Body of pancreas (tissue), 4 donors: ENCODE data around the gene DRP2. TPM values are rescaled to one million over a fixed set of nuclear protein-coding genes. Genes with fewer than 3 reads are reported as not detected.
"Not testable (repeated sequence)": the region's sequence is repeated elsewhere in the genome, so short reads cannot be mapped to it uniquely, and the experiment has no call there.

Experiments used
- ATAC-seq: fragments of 150-250 bp; one replicate; pipeline ENCODE4 v1.9.1; 2016
- DNase-seq, 4 donors: peaks; one replicate each; pipeline ENCODE4 v3.0.0-alpha.2; 2019
- H3K27ac ChIP-seq, 4 donors: fragments of 200-600 bp; sonication (generic); 1 replicate in 3 of 4; 2 replicates in 1 of 4; pipeline versions ENCODE4 v1.5.1 to v1.6.1; 2016 to 2019; ENCODE audit warnings: mild to moderate bottlenecking in 1 of 4, mixed read lengths in 1 of 4, moderate library complexity in 1 of 4
- H3K27me3 ChIP-seq, 2 donors: fragments of 200-600 bp; sonication (generic); one replicate each; pipeline ENCODE4 v1.6.0; 2016; ENCODE audit warnings: mild to moderate bottlenecking in 1 of 2
- H3K36me3 ChIP-seq, 2 donors: fragments of 200-600 bp; sonication (generic); replicated peaks in 1 of 2; 2 replicates each; pipeline ENCODE4 v1.5.1; 2016; ENCODE audit warnings: low read depth in 2 of 2; ENCODE audit not compliant: insufficient read depth in 1 of 2
- H3K4me1 ChIP-seq: fragments of 200-600 bp; sonication (generic); one replicate; pipeline ENCODE4 v1.6.0; 2016
- H3K4me3 ChIP-seq, 2 donors: fragments of 200-600 bp; sonication (generic); 1 replicate in 1 of 2; 2 replicates in 1 of 2; pipeline ENCODE4 v1.5.1; 2016 to 2019
- H3K9me3 ChIP-seq, 3 donors: fragments of 200-600 bp; sonication (generic); 1 replicate in 2 of 3; 2 replicates in 1 of 3; pipeline ENCODE4 v1.5.1; 2016
- CTCF ChIP-seq, 7 experiments: fragments of 450-650 bp in 4 of 7; fragments of 200-600 bp in 3 of 7; sonication (generic) in 3 of 7; IDR thresholded peaks; one replicate each; pipeline ENCODE4 v1.5.1; 2016 to 2019; ENCODE audit warnings: antibody characterized with exemption in 7 of 7
- POLR2A ChIP-seq, 3 donors: fragments of 450-650 bp; IDR thresholded peaks; one replicate each; pipeline ENCODE4 v1.6.1; 2016; ENCODE audit warnings: antibody characterized with exemption in 3 of 3, mild to moderate bottlenecking in 2 of 3
- WGBS, 2 donors: methylation state at CpG; one replicate each; pipeline ENCODE4 v1.1.5; 2017; 5-methylcytosine and 5-hydroxymethylcytosine counted together
- intact Hi-C: fragments of 100-400 bp; cut with DNase I; formaldehyde crosslinking; loops from one replicate; pipeline ENCODE4 v1.15.1; 2023
- total RNA-seq, 2 donors: library from RNA; depleted of rRNA; stranded (reverse); fragments of >200 nt; gene quantifications; one replicate each; pipeline ENCODE4 v1.1.0, GENCODE V29; 2016

DRP2 gene
- not detected for total RNA-seq

- H3K36me3 ChIP-seq = no peaks in the 10 kb centered on the region
- DNase-seq (no peak), ATAC-seq (no peak)
- 76 to 85% methylated on average over 6 to 7 of the region's 7 CpGs for WGBS, 2 donors
- intact Hi-C loops = no loop called here
- H3K4me3 ChIP-seq = no peak within 1 kb of the TSS
- H3K27ac ChIP-seq = no peak within 1 kb of the TSS
- H3K9me3 ChIP-seq = no peaks in the 10 kb centered on the region
- no peak for TF ChIP-seq CTCF (IDR thresholded peaks at IDR 0.05)
- no peak for TF ChIP-seq POLR2A (IDR thresholded peaks at IDR 0.05)
- no peaks in the 10 kb centered on the region for H3K4me1 ChIP-seq
- H3K27me3 ChIP-seq = no peaks in the 10 kb centered on the region
Observed at GRCh38 chrX:101219116-101219863, at the start of gene DRP2. DRP2 (plus strand) TSS chrX:101219786; CDS start chrX:101231648, 11,862 bp downstream.

- H3K27me3 ChIP-seq = no peaks in the 10 kb centered on the region
- H3K4me3 ChIP-seq = no peak overlapping the region
- WGBS, 2 donors = 69 to 72% methylated on average over 4 of the region's 4 CpGs
- no peaks in the 10 kb centered on the region for H3K9me3 ChIP-seq
- intact Hi-C loops = no loop called here
- DNase-seq (no peak), ATAC-seq (no peak)
- no peak overlapping the region for H3K27ac ChIP-seq
- no peaks in the 10 kb centered on the region for H3K36me3 ChIP-seq
- H3K4me1 ChIP-seq = no peaks in the 10 kb centered on the region
- TF ChIP-seq CTCF (IDR thresholded peaks at IDR 0.05) (no peak), POLR2A (IDR thresholded peaks at IDR 0.05) (no peak)
Observed at GRCh38 chrX:101171883-101172400, 47.6 kb upstream of the DRP2 start.

GRCh38 chrX:101176439-101176838, 43.1 kb upstream of the DRP2 start:
- WGBS, 2 donors = 83 to 86% methylated on average over 3 of the region's 3 CpGs
- TF ChIP-seq CTCF (IDR thresholded peaks at IDR 0.05) (no peak), POLR2A (IDR thresholded peaks at IDR 0.05) (no peak)
- no peaks in the 10 kb centered on the region for H3K9me3 ChIP-seq
- intact Hi-C loops = no loop called here
- DNase-seq = no peak
- no peak overlapping the region for H3K27ac ChIP-seq
- no peaks in the 10 kb centered on the region for H3K36me3 ChIP-seq
- H3K4me1 ChIP-seq = no peaks in the 10 kb centered on the region
- H3K4me3 ChIP-seq = no peak overlapping the region
- H3K27me3 ChIP-seq = no peaks in the 10 kb centered on the region
- no peak for ATAC-seq

- H3K4me3 ChIP-seq, intact Hi-C loops, H3K27me3 ChIP-seq, DNase-seq, H3K9me3 ChIP-seq, H3K4me1 ChIP-seq, ATAC-seq, H3K36me3 ChIP-seq, H3K27ac ChIP-seq: not testable (repeated sequence)
- 55 to 78% methylated on average over 2 of the region's 2 CpGs for WGBS, 2 donors
Observed at GRCh38 chrX:101184876-101185275, 34.7 kb upstream of the DRP2 start.

GRCh38 chrX:101187961-101188360, 31.6 kb upstream of the DRP2 start:
- DNase-seq, H3K27me3 ChIP-seq, H3K9me3 ChIP-seq, H3K27ac ChIP-seq, intact Hi-C loops, H3K4me1 ChIP-seq, H3K4me3 ChIP-seq, H3K36me3 ChIP-seq, ATAC-seq: not testable (repeated sequence)
- WGBS, 2 donors = 37 to 40% methylated on average over 5 of the region's 5 CpGs

- Histone ChIP-seq H3K36me3 (no peaks in the 10 kb centered on the region), H3K27me3 (no peaks in the 10 kb centered on the region), H3K4me3 (no peak overlapping the region), H3K4me1 (no peaks in the 10 kb centered on the region), H3K27ac (no peak overlapping the region), H3K9me3 (no peaks in the 10 kb centered on the region)
- WGBS, 2 donors = 74 to 100% methylated on average over 1 of the region's 1 CpG
- intact Hi-C loops = no loop called here
- DNase-seq (no peak), ATAC-seq (no peak)
- TF ChIP-seq POLR2A (IDR thresholded peaks at IDR 0.05) = no peak
- no peak for TF ChIP-seq CTCF (IDR thresholded peaks at IDR 0.05)
Observed at GRCh38 chrX:101190736-101191135, 28.9 kb upstream of the DRP2 start.
